MV-4-11 (cell line): Measurements from ENCODE around the gene ADGRL2.

Source experiments
- DNase-seq: peaks from one replicate; lab custom pipeline; 2025; lab: John Stamatoyannopoulos, UW

Gene ADGRL2

DNA sequence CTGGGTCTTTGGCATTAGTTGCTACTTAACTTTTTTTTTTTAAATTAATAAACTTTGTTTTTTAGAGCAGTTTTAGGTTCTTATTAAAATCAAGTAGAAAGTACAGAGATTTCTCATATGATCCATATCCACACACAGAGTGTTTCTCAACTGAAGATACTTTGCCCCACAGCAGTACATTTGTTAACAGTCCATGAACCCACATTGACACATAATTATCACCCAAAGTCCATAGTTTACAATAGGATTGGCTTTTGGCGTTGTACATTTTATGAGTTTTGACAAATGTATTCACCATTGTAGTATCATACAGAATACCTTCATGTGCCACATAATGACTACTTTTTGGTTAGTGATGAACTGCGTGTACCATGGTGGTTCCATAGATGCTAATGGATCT is 106.8 kb downstream of the ADGRL2 start:
- no peak for DNase-seq

DNA sequence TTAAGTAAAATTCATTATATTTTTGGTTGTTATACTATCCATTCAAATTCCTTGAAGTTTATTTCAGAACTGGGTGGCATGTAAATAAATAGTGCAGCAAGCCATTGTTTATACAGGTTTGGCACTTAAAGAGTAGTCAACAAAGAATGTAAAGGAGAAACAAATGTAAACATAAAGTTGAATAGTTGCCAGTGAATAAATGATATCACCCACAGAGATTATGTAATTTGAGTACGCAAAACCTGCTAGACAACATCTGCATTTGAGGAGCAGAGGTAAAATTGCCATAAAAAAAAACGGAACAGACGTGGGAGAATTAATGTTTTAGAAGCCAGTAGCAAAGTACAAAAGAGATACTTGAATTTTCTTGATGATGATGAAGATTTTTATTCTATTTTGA is 111.6 kb downstream of the ADGRL2 start:
- DNase-seq = no peak

DNA sequence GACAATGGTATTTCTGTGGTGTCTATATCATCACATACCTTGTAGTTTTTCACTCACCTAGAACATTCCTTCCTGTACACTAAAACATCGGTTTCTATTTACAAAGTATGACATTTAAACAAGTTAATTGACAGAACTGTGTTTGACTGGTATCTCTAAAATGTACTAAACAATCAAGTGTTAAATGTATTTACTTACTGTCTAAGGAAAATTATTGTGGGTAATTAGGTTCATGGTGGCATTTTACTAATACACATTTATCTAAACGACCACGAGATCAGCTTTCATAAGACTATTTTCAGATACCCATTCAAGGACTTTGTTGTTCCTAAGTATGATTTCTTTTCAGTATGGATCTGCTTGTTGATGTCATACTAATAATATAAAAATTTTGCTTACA is 115.2 kb downstream of the ADGRL2 start:
- DNase-seq = no peak

DNA sequence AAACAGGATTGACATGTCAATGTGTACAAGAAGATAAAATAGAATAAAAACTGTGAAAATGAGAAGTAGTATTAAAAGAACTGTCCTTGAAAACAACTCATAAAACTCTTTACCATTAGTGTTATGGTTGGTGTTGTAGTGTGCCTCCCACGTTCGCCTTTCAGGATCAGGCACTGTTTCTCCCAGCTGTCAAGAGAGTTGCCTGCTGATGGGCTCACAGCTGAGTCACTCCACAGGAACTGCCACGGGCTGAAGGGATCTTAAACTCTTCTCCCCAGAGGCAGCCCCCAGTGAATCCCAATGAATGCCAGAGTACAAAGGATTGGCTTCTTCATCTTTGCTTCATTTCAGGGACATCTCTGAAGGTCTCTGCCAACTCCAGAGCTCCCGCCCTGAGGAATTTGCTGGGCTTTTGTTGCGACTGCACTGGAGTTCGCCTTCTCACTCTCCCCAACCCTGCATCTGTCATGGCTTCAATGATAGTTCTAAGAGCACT is 119.6 kb downstream of the ADGRL2 start:
- no peak for DNase-seq

DNA sequence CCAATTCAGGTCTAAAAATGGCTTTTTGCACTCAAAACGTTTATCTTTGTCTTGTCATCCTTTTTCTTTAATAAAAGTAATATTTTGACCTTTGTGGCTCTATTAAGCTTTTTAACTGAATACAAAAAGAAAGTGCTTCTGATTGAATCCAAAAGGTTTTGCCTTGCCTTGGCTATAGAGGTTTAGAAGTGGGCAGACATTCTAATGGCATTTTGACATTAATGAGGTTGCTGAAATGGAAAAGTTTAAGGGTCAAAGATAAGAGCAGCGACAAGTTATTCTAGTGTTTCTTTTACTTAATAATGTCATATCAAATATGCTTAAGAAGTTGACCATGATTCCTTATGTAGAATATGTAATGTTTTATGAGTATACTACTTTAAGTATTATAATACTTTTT is 120.2 kb downstream of the ADGRL2 start:
- DNase-seq = no peak

DNA sequence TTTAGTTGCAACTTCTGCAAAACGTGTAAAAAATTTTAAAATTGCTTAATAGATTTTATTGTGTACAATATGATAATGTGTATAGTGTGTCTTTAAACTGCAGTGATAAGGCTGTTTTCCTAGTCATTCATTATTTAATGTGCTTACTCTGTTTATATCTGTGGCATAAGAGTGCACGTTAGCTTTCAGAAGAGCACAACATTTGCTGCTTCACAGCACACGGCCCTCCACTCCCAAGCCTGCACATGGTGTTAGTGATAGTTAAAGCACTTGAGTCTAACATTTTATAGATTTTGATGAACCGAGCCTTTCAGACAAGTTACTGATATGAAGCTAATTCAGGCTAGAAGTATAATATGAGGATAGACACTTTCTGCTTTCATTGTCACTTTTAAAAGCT is 120.6 kb downstream of the ADGRL2 start:
- DNase-seq = no peak

DNA sequence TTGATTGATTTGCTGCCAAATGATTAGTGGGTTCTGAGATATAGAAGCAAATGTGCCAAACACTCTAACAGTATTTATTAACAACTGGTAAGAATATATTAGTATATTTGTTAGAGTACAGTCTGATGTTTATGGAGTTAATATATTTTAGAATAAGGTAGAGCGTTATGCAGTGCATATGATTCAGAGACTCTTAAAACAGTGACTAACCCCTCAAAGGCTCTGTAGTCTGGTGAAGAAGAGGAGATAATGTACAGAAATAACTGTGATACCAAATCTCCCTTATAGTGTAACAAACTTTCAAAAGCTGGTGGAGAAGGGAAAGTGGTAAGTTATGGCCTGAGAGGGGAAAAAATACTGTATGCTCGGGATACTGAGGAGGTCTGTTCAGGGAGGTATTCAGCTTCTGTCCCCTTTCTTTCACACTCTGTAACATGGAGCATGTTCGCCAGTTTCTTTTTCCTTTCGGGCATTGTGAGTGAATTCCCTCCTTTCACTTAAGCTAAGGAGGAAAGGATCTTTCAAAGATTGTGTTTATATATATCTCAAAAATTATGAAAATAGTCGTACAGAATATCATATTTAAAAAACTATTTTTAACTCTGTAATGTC is 121.2 kb downstream of the ADGRL2 start:
- no peak for DNase-seq

DNA sequence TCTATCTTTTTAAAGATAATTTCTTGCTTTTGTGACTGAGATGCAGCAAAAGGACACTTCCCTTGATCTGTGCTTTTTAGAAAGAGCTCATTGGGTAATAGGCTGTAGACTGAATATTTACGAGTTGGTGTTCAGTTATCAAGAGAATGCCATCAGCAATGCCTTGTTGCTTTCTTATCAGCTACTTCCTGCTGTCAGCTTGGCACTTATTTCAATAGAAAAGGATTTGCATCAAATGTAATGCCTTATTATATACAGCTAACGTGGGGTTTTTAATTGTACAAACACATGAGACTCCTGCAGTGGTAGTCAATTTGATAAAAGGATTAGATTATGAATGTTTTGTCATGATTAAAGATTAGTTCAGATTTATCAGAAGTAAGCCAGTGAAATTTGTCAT is 122.2 kb downstream of the ADGRL2 start:
- no peak for DNase-seq

DNA sequence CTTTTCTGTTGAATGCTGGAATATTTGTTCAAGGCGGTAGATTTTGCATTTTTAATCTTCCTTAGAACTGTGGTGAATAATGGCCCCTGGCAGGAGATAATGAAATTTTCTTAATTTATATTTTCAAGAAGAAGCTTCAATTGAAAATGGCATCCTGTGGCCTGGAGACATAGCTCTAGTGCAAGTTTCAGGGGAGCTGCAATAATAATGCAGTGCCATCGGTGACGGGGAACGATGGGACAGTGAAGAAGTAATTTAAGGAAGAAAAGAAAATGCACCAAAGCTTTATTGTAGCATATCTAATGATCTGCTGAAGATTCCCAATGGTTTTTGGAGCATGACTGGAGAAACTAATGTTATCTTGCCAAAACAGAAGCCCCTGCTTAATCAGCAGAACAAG is 128.4 kb downstream of the ADGRL2 start:
- no peak for DNase-seq

DNA sequence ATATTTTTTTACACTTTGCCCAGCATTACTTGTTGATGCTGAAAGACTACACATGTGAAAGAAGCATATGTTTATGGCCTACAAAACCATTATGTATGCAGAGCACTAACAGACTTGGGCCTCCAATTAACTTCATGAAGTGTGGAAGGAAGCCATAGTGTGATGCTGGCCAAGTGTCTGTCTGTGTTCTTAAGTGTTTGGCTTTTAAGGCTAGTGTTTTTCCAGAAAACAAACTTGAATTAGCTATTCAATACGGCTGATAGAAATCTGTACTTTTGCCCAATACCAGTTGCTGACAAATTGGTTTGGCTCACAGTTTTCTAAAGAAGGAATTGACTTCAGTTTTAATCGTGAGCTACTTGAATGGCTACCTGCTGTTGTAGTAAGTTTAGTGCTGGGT is 136.1 kb downstream of the ADGRL2 start:
- DNase-seq = no peak

DNA sequence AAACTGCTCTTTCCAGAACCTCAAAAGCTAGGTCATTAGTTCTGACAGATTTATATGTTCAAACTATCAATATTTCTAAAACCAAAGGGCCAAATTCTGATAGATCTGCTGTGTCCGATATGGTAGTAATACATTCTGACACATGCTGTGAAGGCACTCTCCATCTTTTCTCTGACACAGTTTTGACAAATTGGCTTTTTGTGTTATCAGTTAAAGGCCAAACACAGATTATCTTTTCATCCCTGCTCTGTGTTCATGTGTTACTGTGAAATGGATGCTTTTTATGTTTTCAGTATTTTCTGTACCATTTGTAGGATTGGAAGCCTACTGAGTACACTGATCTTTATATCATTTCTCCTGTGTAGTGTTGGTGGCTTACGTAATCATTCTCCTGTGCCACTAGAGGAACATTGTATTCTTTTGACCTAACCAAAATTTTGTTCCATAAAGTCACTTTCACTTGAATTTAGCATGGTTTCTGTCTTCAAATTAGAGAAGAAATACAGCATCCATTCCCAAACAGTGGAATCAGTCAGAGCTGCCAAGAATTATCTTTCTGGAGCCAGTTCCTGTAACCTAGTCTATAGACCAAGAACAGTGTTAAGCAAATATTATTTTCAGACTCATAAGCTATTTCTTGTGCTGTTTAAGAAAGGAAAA is 137.2 kb downstream of the ADGRL2 start:
- DNase-seq = no peak

DNA sequence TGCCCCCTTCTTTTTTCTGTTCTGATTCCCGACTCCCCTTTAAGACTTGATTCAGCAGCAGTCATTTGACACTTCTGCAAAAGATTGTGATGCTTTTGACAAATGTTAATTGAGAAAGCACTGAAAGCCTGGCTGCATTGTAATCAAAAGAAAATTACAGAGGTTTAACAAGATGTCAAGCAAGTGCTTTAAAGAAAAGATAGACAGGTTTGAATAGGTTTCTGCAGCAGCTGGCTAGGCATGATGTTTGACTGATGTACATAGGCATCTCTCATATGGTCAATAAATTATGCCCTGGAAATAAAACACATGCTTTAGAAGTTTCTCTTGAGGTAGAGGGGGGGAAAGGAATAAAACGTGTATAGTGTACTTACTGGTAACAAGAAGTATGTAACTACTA is 147.8 kb downstream of the ADGRL2 start:
- no peak for DNase-seq

DNA sequence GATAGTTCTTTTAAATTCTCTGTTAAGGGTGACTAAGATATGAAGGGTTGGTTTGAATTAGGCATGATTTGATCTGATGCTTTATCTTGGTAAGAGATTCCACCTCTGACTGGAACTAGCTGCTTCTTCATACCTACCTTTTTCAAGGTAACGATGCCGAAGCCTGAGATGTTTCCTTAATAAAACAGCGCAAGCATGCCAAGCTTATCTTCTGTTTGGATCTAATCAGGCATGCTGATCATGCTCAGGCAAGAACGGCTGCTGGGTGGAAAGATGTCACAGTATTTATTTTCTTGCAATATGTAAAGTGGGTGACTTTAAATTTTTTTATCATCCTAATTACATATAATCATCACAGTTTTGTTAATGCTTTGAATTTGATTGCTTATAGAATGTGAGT is 148.7 kb downstream of the ADGRL2 start:
- no peak for DNase-seq

DNA sequence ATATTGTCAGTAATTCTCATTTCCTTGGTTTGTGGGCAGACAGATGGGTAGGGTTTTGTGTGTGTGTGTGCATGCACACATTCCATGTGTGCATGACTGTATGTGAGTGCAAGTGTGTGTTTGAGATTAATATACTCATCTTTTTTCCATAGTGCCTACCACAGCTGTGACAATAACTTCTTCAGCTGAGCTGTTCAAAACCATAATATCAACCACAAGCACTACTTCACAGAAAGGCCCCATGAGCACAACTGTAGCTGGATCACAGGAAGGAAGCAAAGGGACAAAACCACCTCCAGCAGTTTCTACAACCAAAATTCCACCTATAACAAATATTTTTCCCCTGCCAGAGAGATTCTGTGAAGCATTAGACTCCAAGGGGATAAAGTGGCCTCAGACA is 149.3 kb downstream of the ADGRL2 start:
- no peak for DNase-seq

DNA sequence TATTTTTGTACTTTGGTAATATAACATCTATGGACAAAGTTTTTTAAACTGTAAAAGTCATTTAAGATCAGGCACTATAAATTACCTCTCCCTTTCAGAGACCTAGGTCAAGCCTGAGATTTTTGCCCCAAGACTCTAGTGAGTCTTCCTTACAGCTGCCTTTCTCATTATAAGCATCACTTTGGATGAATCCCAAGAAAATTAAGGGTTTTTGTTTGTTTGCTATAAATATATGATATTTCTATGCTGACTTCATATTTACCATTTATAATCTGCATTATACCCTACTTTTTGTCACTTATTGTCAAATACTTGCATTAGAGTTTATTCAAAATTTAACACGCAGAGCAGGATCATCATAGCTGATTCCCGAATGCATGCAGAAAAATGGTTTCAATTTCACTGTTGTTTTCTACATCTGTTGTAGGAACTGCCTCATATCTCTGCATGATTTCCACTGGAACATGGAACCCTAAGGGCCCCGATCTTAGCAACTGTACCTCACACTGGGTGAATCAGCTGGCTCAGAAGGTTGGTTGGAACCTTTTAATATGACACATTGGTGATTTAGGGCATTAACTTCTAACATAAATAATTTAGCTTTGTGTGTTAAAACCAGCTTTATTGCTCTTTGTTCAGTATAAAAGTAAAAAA is 150.0 kb downstream of the ADGRL2 start:
- DNase-seq = no peak

DNA sequence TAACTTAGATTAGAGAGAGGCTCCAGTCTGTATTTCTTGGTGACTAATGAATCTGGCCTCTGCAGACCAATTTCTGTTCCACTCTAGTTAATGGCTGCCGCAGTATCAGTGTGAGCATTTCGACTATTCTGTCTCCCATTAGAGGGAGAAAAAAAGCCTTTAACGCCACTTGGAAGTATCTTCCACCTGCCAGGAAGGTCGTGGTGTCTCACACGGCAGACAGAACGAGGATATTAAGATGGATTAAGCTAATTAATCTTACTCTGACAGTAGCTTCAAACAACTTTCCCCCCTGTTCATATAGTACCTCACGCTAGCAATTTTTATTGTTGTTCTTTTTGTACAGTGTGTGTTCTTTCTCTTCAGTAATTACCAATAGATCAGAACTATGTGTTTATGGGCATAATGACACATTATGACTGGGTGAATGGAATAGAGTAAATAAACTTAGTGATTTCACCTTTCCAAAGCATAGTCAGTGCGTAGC is 153.8 kb downstream of the ADGRL2 start:
- DNase-seq = no peak

DNA sequence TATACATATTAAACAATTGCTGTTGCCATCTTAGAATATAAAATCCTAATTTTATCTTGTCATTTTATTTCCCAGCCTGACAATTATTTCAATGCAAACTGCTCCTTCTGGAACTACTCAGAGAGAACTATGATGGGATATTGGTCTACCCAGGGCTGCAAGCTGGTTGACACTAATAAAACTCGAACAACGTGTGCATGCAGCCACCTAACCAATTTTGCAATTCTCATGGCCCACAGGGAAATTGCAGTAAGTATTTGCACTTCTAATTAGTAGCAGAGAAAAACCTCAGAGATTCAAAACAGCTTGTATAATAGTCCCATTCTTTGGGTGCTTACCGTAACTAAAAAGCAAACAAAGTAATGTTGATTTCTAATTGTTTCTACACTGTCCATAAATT is 167.2 kb downstream of the ADGRL2 start:
- DNase-seq = no peak

DNA sequence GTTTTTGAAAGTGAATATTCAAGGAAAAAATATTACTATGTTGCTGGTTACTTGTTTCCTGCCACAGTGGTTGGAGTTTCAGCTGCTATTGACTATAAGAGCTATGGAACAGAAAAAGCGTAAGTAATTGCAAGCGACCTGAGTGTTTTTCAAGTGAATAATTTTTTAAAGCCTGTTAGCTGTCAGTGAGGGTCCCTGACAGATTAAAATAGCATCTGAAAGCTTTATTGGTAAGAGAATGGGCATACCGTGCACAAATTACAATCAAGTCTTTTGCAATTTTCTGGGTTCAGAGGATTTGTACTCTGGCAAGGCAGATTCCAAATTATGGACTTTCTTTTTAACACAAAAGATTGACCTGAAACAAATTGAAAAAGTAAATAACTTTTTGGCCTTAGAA is 169.7 kb downstream of the ADGRL2 start:
- DNase-seq = no peak

DNA sequence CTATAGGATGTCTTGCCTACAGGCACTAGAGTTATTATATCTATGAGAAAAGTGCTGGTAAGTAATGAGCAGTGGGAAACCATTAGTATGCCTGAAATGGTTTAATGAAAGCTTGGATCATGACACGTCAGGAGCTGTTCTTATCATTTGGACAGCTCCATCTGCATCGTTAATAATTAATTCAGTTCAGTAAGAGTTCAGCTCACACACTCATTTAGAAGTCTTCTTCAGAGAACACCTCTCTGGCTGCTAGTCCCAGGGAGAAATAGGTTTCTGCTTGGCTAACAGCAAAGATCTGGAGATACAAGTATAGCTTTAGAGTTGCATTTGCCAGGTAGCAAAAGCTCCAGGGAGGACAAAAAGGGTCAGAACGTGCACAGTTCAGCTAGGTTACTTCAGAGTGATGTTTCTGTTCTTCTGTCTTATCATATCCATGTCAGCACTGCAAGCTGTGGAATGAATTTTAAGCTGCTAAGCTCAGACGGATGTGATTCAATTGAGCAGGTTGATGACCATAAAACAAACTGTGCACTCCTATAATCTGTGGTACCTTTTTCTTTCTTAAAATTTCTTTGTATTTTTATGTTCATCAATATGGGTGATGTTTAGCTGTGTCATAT is 173.6 kb downstream of the ADGRL2 start:
- no peak for DNase-seq

DNA sequence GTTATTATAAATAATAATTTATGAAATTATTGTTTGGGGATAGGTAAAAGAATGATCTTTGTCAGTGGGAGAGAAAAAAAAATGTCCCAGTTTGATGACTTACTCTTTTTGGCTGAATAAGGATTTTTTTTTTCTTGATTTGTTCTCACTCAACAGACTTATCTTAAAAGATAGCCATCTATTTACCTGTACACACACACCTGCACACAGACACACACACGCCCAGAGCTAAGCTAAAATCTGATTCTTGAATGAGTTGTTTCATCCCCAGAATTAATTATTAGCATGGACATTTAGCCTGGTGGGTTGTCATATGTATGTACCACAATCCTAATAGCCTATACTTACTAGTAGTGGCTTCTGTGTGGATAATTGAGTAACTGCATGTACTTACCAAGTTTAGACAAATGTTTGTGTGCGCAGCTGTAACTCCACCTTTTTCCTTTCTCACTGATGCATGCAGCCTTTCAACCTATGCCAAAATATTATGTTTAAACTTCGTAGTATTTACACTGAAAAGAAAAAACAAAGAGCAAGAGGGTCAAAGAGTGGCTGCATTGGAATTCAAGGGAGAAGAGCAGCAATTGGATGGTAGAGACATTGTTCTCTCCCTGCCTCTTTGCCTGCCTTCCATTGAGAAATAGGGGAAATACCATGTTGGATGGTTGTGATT is 174.3 kb downstream of the ADGRL2 start:
- DNase-seq = no peak

DNA sequence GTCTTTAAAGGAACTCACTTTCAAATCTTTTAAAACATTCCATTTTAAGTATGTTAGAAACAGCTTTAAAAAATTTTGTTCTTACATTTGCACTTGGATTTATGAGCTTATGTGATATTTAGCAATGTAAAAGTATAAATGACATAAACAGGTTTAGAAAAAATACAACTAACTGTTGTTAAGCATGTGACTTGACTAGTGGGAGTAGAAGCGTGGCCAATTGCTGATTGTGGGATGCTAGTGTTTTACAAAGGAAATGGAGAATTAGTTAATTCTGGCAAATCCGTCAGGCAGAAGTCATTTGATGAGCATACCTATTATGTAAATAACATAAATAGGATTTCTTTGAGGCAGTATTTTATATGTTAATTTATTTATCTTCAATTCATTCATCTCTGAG is 175.8 kb downstream of the ADGRL2 start:
- no peak for DNase-seq

DNA sequence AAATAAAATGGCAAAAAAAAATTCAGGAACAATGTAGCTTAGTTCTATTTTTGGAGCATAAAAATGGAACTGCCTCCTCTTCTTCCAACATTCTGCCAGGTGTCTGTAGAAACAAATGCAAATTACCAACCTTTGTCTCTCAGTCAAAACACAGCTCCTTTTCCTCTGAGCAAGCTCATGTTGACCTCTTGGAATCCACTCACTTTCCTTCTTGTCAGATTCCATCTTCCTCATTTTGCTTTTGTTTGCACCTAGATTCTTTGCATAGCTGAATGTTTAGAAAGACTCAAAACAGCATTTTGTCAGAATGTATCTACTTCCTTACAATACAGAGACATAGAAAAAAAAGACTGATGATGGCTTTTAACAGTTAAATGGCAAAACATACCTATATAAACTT is 178.2 kb downstream of the ADGRL2 start:
- no peak for DNase-seq
